AML-193 (cell line): Measurements from ENCODE around the gene FN3KRP.

Source experiments
- DNase-seq, 2 experiments: peaks; one replicate each; lab custom pipeline; 2025; lab: John Stamatoyannopoulos, UW

FN3KRP gene, protein sequence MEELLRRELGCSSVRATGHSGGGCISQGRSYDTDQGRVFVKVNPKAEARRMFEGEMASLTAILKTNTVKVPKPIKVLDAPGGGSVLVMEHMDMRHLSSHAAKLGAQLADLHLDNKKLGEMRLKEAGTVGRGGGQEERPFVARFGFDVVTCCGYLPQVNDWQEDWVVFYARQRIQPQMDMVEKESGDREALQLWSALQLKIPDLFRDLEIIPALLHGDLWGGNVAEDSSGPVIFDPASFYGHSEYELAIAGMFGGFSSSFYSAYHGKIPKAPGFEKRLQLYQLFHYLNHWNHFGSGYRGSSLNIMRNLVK

DNA sequence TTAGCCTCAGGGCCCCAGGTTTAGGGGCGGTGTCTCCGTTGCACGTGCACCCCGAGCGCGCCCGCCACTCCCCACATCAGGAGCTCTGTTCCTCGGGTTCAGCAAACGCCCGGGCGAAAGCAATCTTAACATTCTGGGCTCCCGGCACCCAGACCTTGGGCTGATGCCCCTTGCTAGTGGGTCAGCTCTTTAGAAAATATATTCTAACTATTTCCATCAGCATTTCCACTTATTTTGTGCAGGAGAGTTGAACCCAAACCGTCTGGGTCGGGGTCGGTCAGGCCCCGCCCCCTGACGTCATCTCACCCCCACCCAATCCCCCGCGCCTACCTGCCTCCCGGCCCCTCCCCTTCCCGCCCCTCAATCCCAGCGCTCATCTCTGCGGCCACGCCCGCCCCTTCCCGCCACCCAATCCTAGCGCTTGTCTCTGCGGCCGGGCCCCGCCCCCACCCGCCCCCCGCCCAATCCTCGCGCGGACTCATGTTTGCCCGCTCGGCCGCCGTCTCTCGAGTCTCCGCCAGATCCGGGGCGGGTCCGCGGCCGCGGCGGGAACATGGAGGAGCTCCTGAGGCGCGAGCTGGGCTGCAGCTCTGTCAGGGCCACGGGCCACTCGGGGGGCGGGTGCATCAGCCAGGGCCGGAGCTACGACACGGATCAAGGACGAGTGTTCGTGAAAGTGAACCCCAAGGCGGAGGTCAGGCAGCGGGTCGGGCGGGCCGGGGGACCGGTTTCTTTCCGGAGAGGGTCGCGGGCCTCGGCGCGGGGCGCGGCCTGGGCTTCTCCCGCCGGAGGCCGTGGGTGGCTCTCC, at the start of gene FN3KRP:
Gene FN3KRP (plus strand): TSS at position 504 of the 808 bp plus-strand sequence. CDS start 50 bp downstream, at position 554.
- peak; percentile 94 to 95 for DNase-seq

DNA sequence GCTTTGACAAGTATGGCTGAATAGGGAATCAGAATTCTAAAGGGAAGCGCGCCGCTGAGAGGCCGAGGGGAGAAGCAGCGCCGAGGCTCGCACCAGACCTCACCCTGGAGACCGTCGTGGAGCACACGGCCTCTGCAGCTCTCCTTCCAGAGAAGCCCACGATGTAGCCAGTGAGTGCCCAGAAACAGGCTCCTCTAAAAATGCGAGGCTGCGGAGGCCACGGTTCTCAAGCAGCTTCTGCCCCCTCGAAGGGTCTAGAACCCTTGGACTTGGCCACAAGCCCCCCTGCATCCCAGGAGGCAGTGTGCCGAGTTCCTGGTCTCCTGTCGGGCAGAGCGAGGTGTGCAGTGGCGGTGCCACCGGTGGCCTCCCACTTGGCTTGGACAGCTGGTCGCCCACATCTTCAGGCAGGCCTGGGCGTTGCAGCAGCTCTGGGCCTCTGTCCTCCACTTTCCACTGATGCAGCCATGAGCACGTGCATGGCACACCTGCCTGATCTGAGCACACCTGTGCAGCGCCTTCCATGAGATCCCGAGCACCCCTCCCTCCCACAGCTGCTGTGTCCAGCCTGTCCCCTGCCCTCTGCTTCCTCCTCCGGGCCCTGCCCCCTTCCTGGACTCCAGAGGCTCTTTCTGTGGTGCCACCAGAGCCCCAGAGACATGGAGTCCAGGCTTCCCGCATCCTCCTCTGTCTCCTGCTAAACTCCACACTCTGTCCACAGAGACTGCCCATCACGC, 49.4 kb upstream of the FN3KRP start:
- no peak for DNase-seq

DNA sequence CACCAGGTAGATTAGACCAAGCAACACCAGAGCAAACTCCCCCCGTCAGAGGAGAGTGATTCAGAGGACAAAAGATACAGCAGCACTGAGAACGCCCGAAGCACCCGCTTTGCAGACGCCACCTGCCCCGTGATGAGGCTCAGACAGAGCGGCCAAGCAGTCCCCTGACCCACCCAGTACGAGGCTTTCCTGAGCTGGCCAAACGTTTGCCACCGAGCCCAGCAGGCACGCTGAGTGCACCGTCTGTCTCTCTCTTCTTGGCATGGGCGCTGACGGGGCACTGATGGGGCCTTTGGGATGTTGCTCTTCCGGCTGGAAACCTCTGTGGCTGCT, 48.9 kb upstream of the FN3KRP start:
- no peak for DNase-seq

DNA sequence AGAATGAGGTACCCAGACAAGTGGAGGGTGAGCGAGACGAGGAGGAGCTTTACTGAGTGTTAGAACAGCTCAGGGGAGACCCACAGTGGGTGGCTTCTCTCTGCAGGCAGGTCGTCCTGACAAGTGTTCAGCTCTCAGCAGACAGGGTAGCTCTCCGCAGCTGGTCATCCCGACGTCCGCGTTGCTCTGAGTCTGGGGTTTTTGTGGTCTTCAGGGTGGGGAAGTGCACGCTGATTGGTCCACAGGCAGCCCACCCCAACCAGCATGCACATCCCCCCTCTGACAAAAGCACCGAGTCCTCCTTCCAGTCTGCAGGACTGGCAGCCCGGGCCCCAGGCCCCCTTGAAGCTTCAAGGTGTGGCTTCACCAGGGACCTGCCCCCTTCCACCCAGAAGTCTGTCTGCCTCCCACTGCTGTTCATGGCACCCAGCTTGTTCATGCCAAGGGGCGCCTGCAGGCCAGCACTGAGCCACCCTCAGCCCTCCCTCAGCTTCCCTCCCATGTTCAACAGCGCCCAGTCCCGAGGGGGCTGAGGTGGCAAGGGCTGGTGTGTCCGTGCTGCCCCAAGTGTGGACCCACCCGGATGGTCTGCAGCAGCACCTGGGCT, 48.4 kb upstream of the FN3KRP start:
- no peak for DNase-seq

DNA sequence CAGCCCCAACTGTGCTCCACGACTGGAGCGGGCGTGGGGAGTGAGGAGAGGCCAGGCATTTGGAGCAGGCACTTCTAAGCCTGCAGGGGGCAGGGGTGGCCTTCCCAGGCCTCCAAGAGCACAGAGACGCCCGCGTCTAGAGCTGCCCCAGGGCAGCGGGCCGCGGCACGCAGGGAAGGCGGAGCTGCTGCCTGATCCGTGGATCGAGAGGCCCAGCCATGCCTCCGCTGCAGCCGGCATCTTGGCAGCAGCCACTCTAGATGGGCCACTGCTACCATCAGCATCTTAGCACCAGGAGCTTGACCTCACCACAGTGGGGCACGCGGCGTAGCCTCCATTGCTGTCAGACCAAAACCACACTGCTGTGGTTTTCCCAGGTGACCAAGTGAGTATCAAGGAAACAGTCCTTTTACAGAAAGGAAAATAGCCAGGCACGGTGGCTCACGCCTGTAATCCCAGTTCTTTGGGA, 47.8 kb upstream of the FN3KRP start:
- peak; percentile 61 for DNase-seq

DNA sequence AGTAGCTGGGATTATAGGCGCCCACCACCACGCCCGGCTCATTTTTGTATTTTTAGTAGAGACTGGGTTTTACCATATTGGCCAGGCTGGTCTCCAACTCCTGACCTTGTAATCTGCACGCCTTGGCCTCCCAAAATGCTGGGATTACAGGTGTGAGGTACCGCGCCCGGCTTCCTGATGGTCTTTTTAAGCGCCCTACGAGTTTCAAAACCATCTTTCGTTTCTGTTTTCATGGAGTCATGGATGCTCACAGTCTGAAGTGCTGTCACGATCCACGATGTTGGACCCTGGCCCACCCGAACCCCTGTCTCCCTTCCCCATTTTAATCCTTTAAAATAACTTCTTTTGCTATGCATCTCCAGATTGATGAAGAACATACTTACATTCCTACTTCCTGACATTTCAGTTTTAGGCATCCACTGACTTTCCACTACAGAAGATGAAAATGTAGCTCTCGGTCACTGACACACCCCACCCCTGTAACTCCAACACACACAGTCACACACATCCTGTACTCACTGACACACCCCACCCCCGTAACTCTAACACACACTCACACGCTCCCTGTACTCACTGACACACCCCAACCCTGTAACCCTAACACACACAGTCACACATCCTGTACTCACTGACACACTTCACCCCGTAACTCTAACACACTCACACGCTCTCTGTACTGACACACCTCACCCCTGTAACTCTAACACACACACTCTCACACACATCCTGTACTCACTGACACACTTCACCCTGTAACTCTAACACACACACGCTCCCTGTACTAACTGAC, 45.6 kb upstream of the FN3KRP start:
- DNase-seq, result no peak

DNA sequence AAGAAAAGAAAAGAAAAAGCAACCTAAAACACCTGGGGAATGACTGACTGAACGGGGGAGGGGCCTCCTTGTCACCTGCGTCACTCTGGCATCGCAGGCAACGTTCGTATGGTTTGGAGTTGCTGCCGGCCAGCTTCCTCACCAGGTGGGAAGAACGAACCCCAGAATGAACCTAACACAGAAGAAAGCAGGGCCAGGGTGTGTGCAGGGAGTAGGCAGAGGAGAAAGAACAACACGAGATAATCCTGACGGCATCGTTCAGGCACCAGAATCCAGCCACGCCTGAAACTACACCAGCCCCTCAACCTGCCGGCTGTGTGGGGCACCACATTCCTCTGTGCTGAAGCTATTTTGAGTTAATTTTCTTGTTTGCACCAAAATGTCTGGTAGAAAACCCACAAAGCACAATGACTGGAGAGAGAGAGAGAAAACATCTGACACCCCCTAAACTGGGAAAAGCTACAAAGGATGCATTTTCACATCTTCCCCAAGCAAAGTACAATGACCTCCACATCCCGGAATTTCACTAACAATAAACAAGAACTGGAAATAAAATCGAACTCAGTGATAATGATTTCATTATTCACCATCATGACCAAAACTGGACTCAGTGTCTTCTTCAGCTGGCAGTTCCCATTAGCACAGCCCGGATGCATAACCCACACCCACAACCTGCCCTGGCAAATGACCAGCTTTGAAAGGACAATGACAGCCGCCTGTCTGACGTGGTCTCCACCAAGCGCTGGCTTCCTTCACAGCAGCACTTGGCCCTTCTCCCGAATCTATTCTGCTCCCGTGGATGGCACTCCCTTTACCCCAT, 41.6 kb upstream of the FN3KRP start:
- DNase-seq, result no peak

DNA sequence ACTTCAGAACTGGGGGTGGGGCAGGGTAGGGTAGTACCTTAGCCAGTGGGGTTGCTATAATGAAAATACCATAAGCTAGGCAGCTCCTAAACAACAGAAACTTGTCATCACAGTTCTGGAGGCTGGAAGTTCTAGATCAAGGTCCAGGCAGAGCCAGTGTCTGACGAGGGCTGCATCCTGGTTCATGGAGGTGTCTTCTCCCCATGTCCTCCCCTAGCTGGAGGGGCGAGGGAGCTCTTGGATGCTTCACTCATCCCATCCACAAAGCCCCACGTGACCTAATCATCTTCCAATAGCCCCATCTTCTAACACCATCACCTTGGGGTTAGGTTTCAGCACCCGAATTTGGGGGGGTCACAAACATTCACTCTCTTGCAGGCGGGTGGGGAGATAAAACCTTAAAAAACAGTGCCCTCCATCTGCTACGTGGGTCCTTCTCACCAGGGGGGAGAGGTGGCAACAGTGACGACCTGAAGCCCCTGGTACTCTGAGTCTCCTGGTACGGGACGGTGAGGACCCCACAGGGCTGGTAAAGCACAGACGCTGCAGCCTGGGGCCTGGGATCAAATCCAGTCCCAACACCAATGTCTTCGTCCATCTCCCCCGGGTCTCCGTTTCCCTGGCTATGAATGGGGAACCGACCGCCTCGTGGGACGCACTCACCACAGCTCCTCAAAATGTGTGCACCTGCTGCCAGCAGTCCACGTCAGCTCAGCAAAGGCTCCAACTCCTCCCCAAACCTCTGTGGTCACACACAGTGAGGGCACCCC, 40.8 kb upstream of the FN3KRP start:
- no peak for DNase-seq

DNA sequence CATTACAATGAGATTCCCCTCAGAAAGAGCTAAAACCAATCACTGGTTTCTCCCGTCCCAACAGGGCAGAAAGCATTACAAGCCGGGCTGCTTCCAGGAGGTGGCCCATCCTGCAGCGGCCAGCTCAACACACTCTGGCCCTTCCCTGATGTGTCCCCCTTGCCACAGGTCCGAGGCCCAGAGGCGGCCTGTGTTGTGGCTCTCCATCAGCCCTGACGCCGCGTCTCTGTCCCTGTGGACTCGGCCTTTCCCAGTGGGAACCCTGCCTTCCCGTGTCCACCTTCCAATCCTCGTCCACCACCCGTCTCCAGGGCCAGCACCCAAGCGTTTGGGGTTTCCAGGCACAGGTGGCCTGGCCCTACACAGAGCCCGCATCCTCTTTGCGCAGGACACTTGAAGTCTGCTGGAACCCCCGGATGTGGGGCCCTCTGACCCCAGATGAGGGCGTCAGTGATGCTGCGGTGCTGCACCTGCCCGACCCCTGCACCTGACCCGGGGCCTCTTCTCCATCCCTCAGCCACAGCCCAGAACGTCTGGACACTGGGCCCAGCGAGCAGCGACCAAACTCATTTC, 39.1 kb upstream of the FN3KRP start:
- no peak for DNase-seq

DNA sequence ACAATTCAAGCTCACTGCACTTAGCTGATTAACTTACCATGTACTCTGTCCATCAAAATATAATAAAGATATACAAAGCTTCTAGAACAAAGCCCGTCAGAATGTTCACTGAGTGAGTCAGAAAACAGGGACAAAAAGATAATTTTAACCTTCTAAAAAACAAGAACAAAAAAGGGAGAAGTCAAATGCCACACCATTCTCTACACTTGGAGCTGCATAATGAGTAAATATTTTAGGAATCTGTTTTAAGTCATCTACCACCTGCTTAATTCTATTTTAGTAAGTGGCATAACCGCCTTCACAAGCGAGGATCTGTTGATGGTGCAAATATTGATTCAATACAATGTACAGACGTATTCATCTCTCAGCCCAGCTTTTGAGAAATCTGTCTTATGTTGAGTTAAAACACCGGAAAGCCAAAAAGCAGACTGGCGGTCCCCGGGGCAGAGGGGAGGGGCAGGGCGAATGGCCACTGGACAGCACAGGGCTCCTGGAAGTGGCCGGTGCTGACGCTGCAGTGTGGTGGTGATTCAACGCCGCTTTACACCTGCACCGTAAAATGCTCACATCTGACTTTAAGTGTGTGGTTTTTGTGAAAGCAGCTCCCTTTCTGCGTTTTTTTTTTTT, 38.1 kb upstream of the FN3KRP start:
- no peak for DNase-seq

DNA sequence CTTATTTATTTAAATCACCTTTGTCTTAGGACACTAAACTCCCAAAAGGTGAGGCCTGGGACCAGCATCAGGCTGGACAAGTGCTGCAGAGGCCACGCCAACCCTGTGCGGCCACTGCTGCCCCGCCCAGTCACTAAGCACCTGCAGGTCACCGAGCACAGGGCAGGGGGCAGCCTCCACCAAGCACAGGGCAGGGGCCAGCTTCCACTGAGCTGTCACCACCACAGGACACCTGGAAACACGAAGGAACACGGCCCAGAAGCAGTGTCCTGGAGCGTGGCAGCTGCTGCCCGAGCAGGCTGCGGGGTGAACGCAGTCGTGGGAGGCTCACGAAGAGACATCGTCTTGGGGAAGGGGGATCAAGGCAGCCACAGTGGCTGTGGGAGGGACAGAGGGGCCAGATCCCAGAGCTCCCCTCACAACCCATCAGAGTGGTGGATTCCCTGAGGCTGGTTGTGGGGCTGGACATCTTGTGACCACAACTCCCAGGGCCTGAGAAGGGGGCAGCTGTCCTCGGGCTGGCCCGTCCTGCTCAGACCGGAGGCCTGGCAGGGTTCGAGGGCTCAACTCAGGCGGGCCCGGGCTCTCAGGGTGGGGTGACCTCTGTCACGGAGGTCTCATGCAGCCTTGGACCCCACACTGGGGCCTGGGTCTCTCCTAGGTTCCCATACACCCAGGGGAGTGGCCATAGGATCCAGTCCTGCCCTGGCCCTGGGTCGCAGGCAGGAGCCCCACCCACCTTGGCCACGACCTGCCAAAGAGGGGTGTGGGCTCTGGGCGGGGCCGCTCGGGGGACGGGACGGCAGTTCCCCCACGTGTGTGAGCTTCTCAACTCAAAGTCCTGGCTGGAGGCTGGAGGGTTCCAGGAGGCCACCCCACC, 36.7 kb upstream of the FN3KRP start:
- DNase-seq, result no peak

DNA sequence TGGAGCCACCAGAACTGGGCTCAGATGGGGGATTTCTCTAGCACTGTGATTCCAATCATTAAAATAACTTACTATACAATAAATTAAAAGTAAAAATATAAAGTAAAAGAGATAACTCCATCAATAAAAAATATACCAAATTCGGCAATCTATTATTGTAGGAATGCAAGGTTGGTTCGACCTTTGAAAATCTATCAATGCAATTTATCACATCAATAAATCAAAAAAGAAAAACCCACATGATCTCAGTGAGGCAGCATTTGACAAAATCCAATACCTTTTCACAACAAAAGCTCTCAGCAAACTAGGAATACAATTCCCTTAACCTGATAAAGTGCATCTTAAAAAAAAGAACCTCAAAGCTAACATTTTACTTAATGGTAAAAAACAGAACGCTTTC, 35.0 kb upstream of the FN3KRP start:
- DNase-seq, result no peak

DNA sequence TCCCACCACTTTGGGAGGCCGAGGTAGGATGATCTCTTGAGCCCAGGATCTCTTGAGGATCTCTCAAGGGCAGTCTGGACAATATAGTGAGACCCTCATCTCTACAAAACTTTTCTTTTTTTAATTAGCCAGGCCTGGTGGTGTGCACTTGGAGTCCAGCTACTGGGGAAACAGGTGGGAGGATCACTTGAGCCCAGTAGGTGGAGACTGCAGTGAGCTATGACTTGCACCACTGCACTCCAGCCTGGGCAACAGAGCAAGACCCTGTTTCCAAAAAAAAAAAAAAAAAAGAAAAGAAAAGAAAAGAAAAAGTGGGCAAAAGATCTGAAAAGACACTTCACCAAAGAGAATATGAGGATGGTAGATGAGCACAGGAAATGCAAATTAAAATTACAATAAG, 33.0 kb upstream of the FN3KRP start:
- DNase-seq, result no peak

DNA sequence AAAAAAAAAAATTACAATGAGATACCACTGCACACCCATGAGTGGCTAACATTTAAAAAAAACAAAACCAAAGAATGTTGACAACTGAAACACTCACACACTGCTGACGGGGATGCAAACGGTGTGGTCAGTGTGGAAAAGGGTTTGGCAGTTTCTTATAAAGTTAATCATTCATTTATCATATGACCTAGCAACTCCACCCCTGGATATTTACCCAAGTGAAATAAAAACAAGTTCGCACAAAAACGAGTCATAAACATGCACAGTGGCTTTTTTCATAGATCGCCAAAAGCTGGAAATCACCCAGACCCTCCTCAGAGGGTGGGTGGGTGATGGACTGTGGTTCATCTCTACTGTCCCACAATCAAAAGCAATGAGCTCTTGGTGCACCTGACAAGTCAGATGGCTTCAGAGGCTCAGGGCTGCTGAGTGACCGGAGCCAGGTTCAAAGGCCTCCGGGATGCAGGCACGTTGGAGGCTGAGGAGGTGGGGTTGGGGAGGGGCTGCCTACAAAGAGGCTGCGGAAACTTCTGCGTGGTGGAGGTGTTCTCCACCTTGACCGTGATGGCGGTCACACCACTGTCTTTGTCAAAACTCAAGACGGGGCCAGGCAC, 32.2 kb upstream of the FN3KRP start:
- DNase-seq, result no peak

DNA sequence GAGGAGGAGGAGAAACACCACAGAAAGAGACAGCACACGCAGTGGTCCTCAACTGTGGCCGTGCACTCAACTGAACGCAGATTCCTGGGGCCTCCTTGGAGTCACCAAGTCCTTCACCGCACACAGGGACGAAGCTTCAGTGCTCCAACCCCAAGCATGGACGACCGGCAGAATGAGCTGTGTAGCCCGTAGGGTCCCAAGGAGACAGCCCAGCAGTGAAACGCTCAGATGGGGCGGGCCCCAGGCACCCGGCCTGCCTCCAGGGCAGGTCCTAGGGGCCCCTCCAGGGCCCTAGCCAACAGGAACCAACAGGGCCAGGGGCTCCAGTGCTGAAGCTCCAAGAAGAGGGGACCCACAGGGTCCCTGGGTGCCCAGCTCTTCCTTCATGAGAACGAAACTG, 31.2 kb upstream of the FN3KRP start:
- DNase-seq, result no peak

DNA sequence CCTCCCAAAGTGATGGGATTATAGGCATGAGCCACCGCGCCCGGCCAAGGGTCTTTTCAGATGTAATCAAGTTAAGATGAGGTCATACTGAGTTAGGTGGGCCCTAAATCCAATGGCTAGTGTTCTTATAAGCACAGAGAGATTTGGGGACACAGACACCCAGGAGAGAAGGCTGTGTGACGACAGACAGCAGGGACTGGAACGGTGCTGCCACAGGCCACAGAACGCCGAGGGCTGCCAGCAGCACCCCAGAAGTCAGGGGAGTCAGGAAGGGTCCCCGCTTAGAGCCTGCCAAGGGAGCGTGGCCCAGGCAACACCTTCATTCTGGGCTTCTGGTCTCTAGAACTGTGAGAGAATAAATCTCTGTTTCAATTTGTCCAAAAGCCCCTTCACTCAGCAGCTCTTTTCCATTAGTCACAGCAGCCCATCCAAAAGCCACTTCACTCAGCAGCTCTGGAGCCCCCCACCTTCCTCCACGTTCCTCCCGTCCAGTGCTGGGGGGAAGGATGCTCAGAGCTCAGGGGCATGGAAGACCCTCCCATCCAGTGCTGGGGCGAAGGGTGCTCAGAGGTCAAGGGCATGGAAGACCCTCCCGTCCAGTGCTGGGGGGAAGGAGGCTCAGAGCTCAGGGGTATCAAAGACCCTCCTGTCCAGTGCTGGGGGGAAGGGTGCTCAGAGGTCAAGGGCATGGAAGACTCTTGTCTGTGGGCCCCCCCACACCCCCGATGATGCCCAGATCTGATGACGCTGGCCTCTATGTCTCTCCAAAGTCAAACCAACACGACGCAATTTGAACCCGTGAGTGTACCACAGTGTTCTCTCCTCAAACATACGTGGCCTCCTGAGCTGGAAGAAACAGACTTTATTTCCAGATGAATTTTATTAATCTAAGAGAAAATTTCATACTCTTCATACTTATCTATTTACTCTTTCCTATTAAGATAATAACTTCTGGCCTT, 29.9 kb upstream of the FN3KRP start:
- DNase-seq, result no peak
